Activated T-helper 17 cell treated with anti-CD3 and anti-CD28 coated beads, Interleukin-2, amount 50 U/mL, for 72 hours (primary cell): ENCODE measurements around the gene TMUB1. TPM values are rescaled to one million over a fixed set of nuclear protein-coding genes. Genes with fewer than 3 reads are reported as not detected.
A peak's percentile ranks its signal among the peaks of the same experiment; 100 is the strongest.

Experiments
- ATAC-seq: fragments of 150-1000 bp; cut with Tn5 transposase; replicated peaks from 2 replicates; pipeline ENCODE4 v1.10.0; 2021; ENCODE audit warnings: mild to moderate bottlenecking, moderate library complexity
- H3K27ac Mint-ChIP-seq: one replicate; pipeline ENCODE4 v1.8.0; 2022; ENCODE audit warnings: mixed read lengths
- H3K27me3 Mint-ChIP-seq: one replicate; pipeline ENCODE4 v1.8.0; 2022; ENCODE audit warnings: mixed read lengths
- H3K36me3 Mint-ChIP-seq: one replicate; pipeline ENCODE4 v1.8.0; 2022; ENCODE audit warnings: low read depth, mild to moderate bottlenecking, mixed read lengths
- H3K4me1 Mint-ChIP-seq: one replicate; pipeline ENCODE4 v1.8.0; 2022; ENCODE audit warnings: mixed read lengths
- H3K4me3 Mint-ChIP-seq: one replicate; pipeline ENCODE4 v1.8.0; 2022; ENCODE audit warnings: mild to moderate bottlenecking, mixed read lengths
- H3K9me3 Mint-ChIP-seq: one replicate; pipeline ENCODE4 v1.8.0; 2022; ENCODE audit warnings: mixed read lengths
- total RNA-seq, 2 donors: library from RNA; stranded (reverse); gene quantifications; one replicate each; pipeline ENCODE4 v1.2.3, GENCODE V29; 2022

The TMUB1 gene
- total RNA-seq, 2 donors from 2014 or later: 72.7 to 78.4 TPM

GRCh38 chr7:151087245-151088018, 4.1 kb upstream of the TMUB1 start:
- Mint-ChIP-seq H3K9me3 (no peaks in the 10 kb centered on the region), H3K36me3 (peaks cover 14% of the 10 kb centered on the region), H3K27ac (peak overlapping the region; percentile 84), H3K4me1 (peaks cover 19% of the 10 kb centered on the region), H3K27me3 (no peaks in the 10 kb centered on the region), H3K4me3 (peak overlapping the region; percentile 78)
- ATAC-seq: peak; percentile 44

GRCh38 chr7:151086802-151087244, 3.5 kb upstream of the TMUB1 start:
- ATAC-seq: peak; percentile 28
- no peaks in the 10 kb centered on the region for H3K9me3 Mint-ChIP-seq

GRCh38 chr7:151085691-151086620, 2.7 kb upstream of the TMUB1 start, which contains the start of gene AGAP3:
AGAP3 (plus strand) TSS chr7:151086475; CDS start chr7:151086742, 267 bp downstream.
- H3K36me3 Mint-ChIP-seq: peaks cover 22% of the 10 kb centered on the region
- peak within 1 kb of the TSS; percentile 94 for H3K4me3 Mint-ChIP-seq
- H3K9me3 Mint-ChIP-seq: no peaks in the 10 kb centered on the region
- H3K27ac Mint-ChIP-seq: peak within 1 kb of the TSS; percentile 50
- H3K27me3 Mint-ChIP-seq: no peaks in the 10 kb centered on the region
- peak; percentile 29 for ATAC-seq
- H3K4me1 Mint-ChIP-seq: peaks cover 15% of the 10 kb centered on the region

More at GRCh38 chr7:151086802-151087244, 3.5 kb upstream of the TMUB1 start:
- Mint-ChIP-seq H3K36me3 (peaks cover 20% of the 10 kb centered on the region), H3K27me3 (no peaks in the 10 kb centered on the region), H3K4me3 (peak overlapping the region; percentile 78), H3K27ac (peak overlapping the region; percentile 50), H3K4me1 (peaks cover 19% of the 10 kb centered on the region)

- H3K27me3 Mint-ChIP-seq: no peaks in the 10 kb centered on the region
- peak overlapping the region; percentile 94 for H3K4me3 Mint-ChIP-seq
- no peaks in the 10 kb centered on the region for H3K9me3 Mint-ChIP-seq
- peaks cover 29% of the 10 kb centered on the region for H3K36me3 Mint-ChIP-seq
- ATAC-seq: no peak
- H3K27ac Mint-ChIP-seq: peak overlapping the region; percentile 10
- H3K4me1 Mint-ChIP-seq: peaks cover 15% of the 10 kb centered on the region
Observed at GRCh38 chr7:151085329-151085690, 2.0 kb upstream of the TMUB1 start.

- Mint-ChIP-seq H3K4me3 (peak overlapping the region; percentile 94), H3K27me3 (no peaks in the 10 kb centered on the region), H3K27ac (peak overlapping the region; percentile 28), H3K9me3 (no peaks in the 10 kb centered on the region), H3K36me3 (peaks cover 38% of the 10 kb centered on the region), H3K4me1 (peaks cover 15% of the 10 kb centered on the region)
- ATAC-seq: no peak
Observed at GRCh38 chr7:151083824-151084160, 499 bp upstream of the TMUB1 start.

GRCh38 chr7:151082141-151083070, 887 bp downstream of the TMUB1 start:
- Mint-ChIP-seq H3K4me1 (peaks cover 15% of the 10 kb centered on the region), H3K27ac (peak overlapping the region; percentile 96), H3K9me3 (no peaks in the 10 kb centered on the region), H3K27me3 (no peaks in the 10 kb centered on the region), H3K36me3 (peaks cover 39% of the 10 kb centered on the region), H3K4me3 (peak overlapping the region; percentile 94)
- no peak for ATAC-seq

- Mint-ChIP-seq H3K4me1 (peaks cover 15% of the 10 kb centered on the region), H3K27ac (peak overlapping the region; percentile 38), H3K4me3 (peak overlapping the region; percentile 94), H3K9me3 (no peaks in the 10 kb centered on the region), H3K36me3 (peaks cover 41% of the 10 kb centered on the region), H3K27me3 (no peaks in the 10 kb centered on the region)
- ATAC-seq: no peak
Observed at GRCh38 chr7:151081170-151082101, 1.9 kb downstream of the TMUB1 start.

- peaks cover 48% of the 10 kb centered on the region for H3K36me3 Mint-ChIP-seq
- ATAC-seq: peak; percentile 88
- no peaks in the 10 kb centered on the region for H3K27me3 Mint-ChIP-seq
- H3K4me3 Mint-ChIP-seq: peak within 1 kb of the TSS; percentile 94
- peaks cover 15% of the 10 kb centered on the region for H3K4me1 Mint-ChIP-seq
- H3K27ac Mint-ChIP-seq: peak within 1 kb of the TSS; percentile 90
- no peaks in the 10 kb centered on the region for H3K9me3 Mint-ChIP-seq
Observed at GRCh38 chr7:151080522-151081169, 2.6 kb downstream of the TMUB1 start, which contains the start of gene FASTK. FASTK (minus strand) TSS chr7:151080809; CDS start chr7:151080766, 43 bp downstream.

GRCh38 chr7:151080067-151080521, 3.2 kb downstream of the TMUB1 start:
- peak; percentile 10 for ATAC-seq
- H3K4me1 Mint-ChIP-seq: peaks cover 11% of the 10 kb centered on the region
- no peaks in the 10 kb centered on the region for H3K9me3 Mint-ChIP-seq
- peak overlapping the region; percentile 87 for H3K4me3 Mint-ChIP-seq
- peaks cover 54% of the 10 kb centered on the region for H3K36me3 Mint-ChIP-seq
- H3K27ac Mint-ChIP-seq: peak overlapping the region; percentile 90
- H3K27me3 Mint-ChIP-seq: no peaks in the 10 kb centered on the region

GRCh38 chr7:151079199-151079910, 3.9 kb downstream of the TMUB1 start:
- Mint-ChIP-seq H3K36me3 (peaks cover 61% of the 10 kb centered on the region), H3K27me3 (no peaks in the 10 kb centered on the region), H3K9me3 (no peaks in the 10 kb centered on the region), H3K4me3 (peak overlapping the region; percentile 87), H3K4me1 (peaks cover 6% of the 10 kb centered on the region), H3K27ac (peak overlapping the region; percentile 90)
- ATAC-seq: no peak

- peaks cover 71% of the 10 kb centered on the region for H3K36me3 Mint-ChIP-seq
- no peak for ATAC-seq
- H3K4me3 Mint-ChIP-seq: peak overlapping the region; percentile 87
- H3K4me1 Mint-ChIP-seq: peaks cover 6% of the 10 kb centered on the region
- no peaks in the 10 kb centered on the region for H3K27me3 Mint-ChIP-seq
- peak overlapping the region; percentile 90 for H3K27ac Mint-ChIP-seq
- no peaks in the 10 kb centered on the region for H3K9me3 Mint-ChIP-seq
Observed at GRCh38 chr7:151078233-151079040, 4.9 kb downstream of the TMUB1 start.
